A673 (cell line): ENCODE results near the gene ARHGAP35. TPM values are rescaled to one million over a fixed set of nuclear protein-coding genes. Genes with fewer than 3 reads are reported as not detected.
"Not testable (repeated sequence)": the region's sequence is repeated elsewhere in the genome, so short reads cannot be mapped to it uniquely, and the experiment has no call there.

ENCODE experiments used
- BruUV-seq: library from RNA; stranded (reverse); fragments of 400-500 nt; replicated peaks from 2 replicates; lab custom pipeline; 2021; lab: Mats Ljungman, UMichigan
- CTCF ChIA-PET: fragments of 300-600 bp; sonication (Branson Sonifier 250); formaldehyde crosslinking; loops from one replicate; lab custom pipeline; 2022; ENCODE audit warnings: antibody characterized with exemption; lab: Charles Lee
- POLR2A ChIA-PET: fragments of 300-600 bp; sonication (Branson Sonifier 250); formaldehyde crosslinking; loops from one replicate; lab custom pipeline; 2022; ENCODE audit warnings: antibody characterized with exemption; ENCODE audit not compliant: low non-redundant PET; lab: Charles Lee
- DNase-seq: peaks from one replicate; pipeline ENCODE4 v3.0.0-alpha.2; 2015; ENCODE audit warnings: low spot score
- H3K27ac ChIP-seq: fragments of 200-600 bp; sonication (generic); 2 replicates; pipeline ENCODE4 v1.5.1; 2016; ENCODE audit warnings: mixed run types, low read depth, mild to moderate bottlenecking, mixed read lengths, antibody characterized with exemption, low read length; ENCODE audit not compliant: poor library complexity, severe bottlenecking
- H3K27me3 ChIP-seq: fragments of 200-600 bp; sonication (generic); replicated peaks from 2 replicates; pipeline ENCODE4 v1.6.1; 2017; ENCODE audit warnings: mixed run types, low read depth, mild to moderate bottlenecking, mixed read lengths, antibody characterized with exemption, low read length; ENCODE audit not compliant: insufficient read depth, poor library complexity
- H3K36me3 ChIP-seq: fragments of 200-600 bp; sonication (generic); 2 replicates; pipeline ENCODE4 v1.6.1; 2016; ENCODE audit warnings: mixed run types, mild to moderate bottlenecking, mixed read lengths, antibody characterized with exemption, low read length; ENCODE audit not compliant: insufficient read depth, poor library complexity, severe bottlenecking
- H3K4me1 ChIP-seq: fragments of 200-600 bp; sonication (generic); 2 replicates; pipeline ENCODE4 v1.6.1; 2017; ENCODE audit warnings: mixed run types, mild to moderate bottlenecking, mixed read lengths, antibody characterized with exemption, low read length; ENCODE audit not compliant: insufficient read depth, poor library complexity, severe bottlenecking
- H3K4me3 ChIP-seq: fragments of 200-600 bp; sonication (generic); 2 replicates; pipeline ENCODE4 v1.5.1; 2016; ENCODE audit warnings: low read depth, mixed run types, mild to moderate bottlenecking, mixed read lengths, low read length; ENCODE audit not compliant: poor library complexity, severe bottlenecking
- H3K9me3 ChIP-seq: fragments of 200-600 bp; sonication (generic); 2 replicates; pipeline ENCODE4 v1.6.1; 2016; ENCODE audit warnings: mixed run types, low read depth, mild to moderate bottlenecking, mixed read lengths, antibody characterized with exemption, low read length; ENCODE audit not compliant: poor library complexity, severe bottlenecking
- EZH2 ChIP-seq: fragments of 200-600 bp; sonication (generic); IDR thresholded peaks from 2 replicates; pipeline ENCODE4 v1.6.1; 2017; ENCODE audit warnings: borderline replicate concordance, low read depth, mild to moderate bottlenecking, mixed read lengths, antibody characterized with exemption, low read length; ENCODE audit not compliant: poor library complexity, severe bottlenecking
- intact Hi-C: fragments of 100-400 bp; cut with micrococcal nuclease; formaldehyde crosslinking; loops from one replicate; pipeline ENCODE4 v1.10.0; 2022; ENCODE audit not compliant: unreplicated experiment
- total RNA-seq: library from RNA; stranded (reverse); gene quantifications from 2 replicates; pipeline ENCODE4 v1.2.3, GENCODE V29; 2021
- TF ChIP-seq, protein P1 (sequence below): fragments of 300-800, 200-600 bp; sonication (generic); conservative IDR thresholded peaks from 2 replicates; pipeline ENCODE4 v1.5.1; 2017; ENCODE audit warnings: low read depth, mild to moderate bottlenecking, antibody characterized with exemption, low read length, moderate library complexity, mixed read lengths

ARHGAP35 gene
- total RNA-seq, 1 experiment from 2014 or later: 76.7 TPM

DNA sequence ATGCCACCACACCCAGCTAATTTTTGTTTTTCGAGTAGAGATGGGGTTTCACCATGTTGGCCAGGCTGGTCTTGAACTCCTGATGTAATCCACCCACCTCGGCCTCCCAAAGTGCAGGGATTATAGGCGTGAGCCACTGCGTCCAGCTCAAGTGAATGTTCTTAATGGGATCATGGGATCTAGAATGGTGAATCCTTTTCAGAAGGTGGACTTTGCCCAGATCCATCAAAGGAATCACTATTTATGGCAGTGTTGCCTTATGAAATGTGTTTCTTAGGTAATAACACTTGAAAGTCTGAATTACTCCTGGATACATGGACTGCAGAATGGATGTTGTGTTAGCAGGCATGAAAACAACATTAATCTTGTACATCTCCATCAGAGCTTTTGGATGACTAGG lies 20.3 kb downstream of the ARHGAP35 start:
- Histone ChIP-seq H3K27me3 (no peaks in the 10 kb centered on the region), H3K4me1 (no peaks in the 10 kb centered on the region), H3K27ac (no peak overlapping the region), H3K4me3 (no peak overlapping the region), H3K9me3 (no peaks in the 10 kb centered on the region), H3K36me3 (no peaks in the 10 kb centered on the region)
- POLR2A ChIA-PET: interaction anchor here (0.6 kb wide), 1 partner anchor 13 kb away, joined by 3 read pairs; no protein-coding TSS in a partner anchor
- BruUV-seq: no TSS peak
- CTCF ChIA-PET: no interaction called here
- intact Hi-C loops: no loop called here
- TF ChIP-seq, protein P1, sequence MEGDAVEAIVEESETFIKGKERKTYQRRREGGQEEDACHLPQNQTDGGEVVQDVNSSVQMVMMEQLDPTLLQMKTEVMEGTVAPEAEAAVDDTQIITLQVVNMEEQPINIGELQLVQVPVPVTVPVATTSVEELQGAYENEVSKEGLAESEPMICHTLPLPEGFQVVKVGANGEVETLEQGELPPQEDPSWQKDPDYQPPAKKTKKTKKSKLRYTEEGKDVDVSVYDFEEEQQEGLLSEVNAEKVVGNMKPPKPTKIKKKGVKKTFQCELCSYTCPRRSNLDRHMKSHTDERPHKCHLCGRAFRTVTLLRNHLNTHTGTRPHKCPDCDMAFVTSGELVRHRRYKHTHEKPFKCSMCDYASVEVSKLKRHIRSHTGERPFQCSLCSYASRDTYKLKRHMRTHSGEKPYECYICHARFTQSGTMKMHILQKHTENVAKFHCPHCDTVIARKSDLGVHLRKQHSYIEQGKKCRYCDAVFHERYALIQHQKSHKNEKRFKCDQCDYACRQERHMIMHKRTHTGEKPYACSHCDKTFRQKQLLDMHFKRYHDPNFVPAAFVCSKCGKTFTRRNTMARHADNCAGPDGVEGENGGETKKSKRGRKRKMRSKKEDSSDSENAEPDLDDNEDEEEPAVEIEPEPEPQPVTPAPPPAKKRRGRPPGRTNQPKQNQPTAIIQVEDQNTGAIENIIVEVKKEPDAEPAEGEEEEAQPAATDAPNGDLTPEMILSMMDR: no peak
- no peak for TF ChIP-seq EZH2
- no peak for DNase-seq

DNA sequence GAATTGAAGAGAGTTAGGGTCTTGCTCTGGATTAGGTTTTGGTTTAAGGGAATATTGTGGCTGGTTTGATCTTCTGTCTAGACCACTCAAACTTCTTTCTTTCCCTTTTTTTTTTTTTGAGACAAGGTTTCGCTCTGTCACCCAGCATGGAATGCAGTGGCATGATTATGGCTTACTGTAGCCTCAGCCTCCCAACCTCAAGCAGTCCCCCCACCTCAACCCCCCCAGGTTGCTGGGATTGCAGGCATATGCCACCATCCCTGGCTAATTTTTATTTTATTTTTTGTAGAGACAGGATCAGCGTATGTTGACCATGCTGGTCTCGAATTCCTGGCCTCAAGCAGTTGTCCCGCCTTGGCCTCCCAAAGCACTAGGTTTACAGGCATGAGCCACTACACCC lies 21.2 kb downstream of the ARHGAP35 start:
- TF ChIP-seq, protein P1: no peak
- TF ChIP-seq EZH2: no peak
- H3K36me3 ChIP-seq: no peaks in the 10 kb centered on the region
- peaks cover 3% of the 10 kb centered on the region for H3K9me3 ChIP-seq
- H3K27me3 ChIP-seq: no peaks in the 10 kb centered on the region
- H3K4me3 ChIP-seq: no peak overlapping the region
- intact Hi-C loops: no loop called here
- H3K27ac ChIP-seq: no peak overlapping the region
- CTCF ChIA-PET: no interaction called here
- H3K4me1 ChIP-seq: no peaks in the 10 kb centered on the region
- BruUV-seq: no TSS peak
- no peak for DNase-seq
- POLR2A ChIA-PET: no interaction called here

DNA sequence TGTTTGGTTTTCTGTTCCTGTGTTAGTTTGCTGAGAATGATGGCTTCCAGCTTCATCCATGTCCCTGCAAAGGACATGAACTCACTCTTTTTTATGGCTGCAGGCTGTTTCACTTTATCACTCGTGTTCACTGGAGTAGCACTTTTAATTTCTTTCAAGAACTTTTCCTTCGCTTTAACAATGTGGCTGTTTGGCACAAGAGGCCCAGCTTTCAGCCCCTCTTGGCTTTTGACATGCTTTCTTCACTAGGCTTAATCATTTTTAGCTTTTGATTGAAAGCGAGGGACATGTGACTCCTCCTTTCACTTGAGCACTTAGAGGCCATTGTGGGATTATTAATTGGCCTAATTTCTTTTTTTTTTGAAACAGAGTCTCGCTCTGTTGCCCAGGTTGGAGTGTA lies 22.0 kb downstream of the ARHGAP35 start:
- H3K4me3 ChIP-seq, BruUV-seq, H3K27ac ChIP-seq, H3K36me3 ChIP-seq, H3K4me1 ChIP-seq, H3K9me3 ChIP-seq, H3K27me3 ChIP-seq, DNase-seq, intact Hi-C loops, POLR2A ChIA-PET, CTCF ChIA-PET: not testable (repeated sequence)

DNA sequence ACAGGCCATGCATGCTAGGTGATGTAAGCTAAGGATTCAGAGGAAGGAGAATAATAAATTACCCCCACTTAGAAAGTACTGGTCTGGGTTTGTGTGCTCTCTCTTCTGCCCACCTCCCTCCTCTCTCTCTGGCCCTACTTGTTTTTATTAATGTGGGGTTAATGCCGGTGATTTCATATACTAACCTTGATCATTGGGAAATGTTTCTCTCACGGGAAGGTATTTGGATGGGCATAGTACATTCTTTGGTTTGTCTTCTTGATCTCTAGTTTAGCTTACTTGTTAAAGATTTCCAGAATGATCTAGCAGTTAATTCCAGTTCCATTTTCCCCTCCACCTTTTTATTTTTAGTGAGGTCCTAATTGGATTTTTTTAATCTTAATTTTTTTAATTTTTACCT lies 24.6 kb downstream of the ARHGAP35 start:
- CTCF ChIA-PET: no interaction called here
- peaks cover 3% of the 10 kb centered on the region for H3K9me3 ChIP-seq
- intact Hi-C loops: no loop called here
- H3K4me3 ChIP-seq: no peak overlapping the region
- H3K27me3 ChIP-seq: no peaks in the 10 kb centered on the region
- no TSS peak for BruUV-seq
- H3K27ac ChIP-seq: no peak overlapping the region
- DNase-seq: no peak
- H3K4me1 ChIP-seq: peaks cover 5% of the 10 kb centered on the region
- POLR2A ChIA-PET: no interaction called here
- TF ChIP-seq, protein P1: no peak
- TF ChIP-seq EZH2: no peak
- H3K36me3 ChIP-seq: no peaks in the 10 kb centered on the region
